ENCODE data around the gene KRTAP9-1.
"Not testable (repeated sequence)": the region's sequence is repeated elsewhere in the genome, so short reads cannot be mapped to it uniquely, and the experiment has no call there.

KRTAP9-1 gene

GRCh38 chr17:41189837-41190318 lies at the start of gene KRTAP9-1:
Gene KRTAP9-1 (plus strand): TSS chr17:41189887. CDS start chr17:41189887, 0 bp downstream.
- DNase-seq (ENCODE audit: low read depth) = not testable (repeated sequence)

GRCh38 chr17:41140360-41141131 lies 49.1 kb upstream of the KRTAP9-1 start, which contains the start of gene KRTAP4-6:
Gene KRTAP4-6 (minus strand): TSS chr17:41140544. CDS start chr17:41140487, 57 bp downstream.
- DNase-seq (ENCODE audit: low read depth) = peak; percentile 49

GRCh38 chr17:41141361-41141760 lies 48.3 kb upstream of the KRTAP9-1 start:
- no peak for DNase-seq (ENCODE audit: low read depth)

- no peak for DNase-seq (ENCODE audit: low read depth)
These were observed 44.8 kb upstream of the KRTAP9-1 start for GRCh38 chr17:41144846-41145245.

GRCh38 chr17:41145261-41145660 lies 44.4 kb upstream of the KRTAP9-1 start:
- DNase-seq (ENCODE audit: low read depth) = no peak

- DNase-seq (ENCODE audit: low read depth) = no peak
These were observed 42.0 kb upstream of the KRTAP9-1 start for GRCh38 chr17:41147531-41148204.

- DNase-seq (ENCODE audit: low read depth) = not testable (repeated sequence)
These were observed 40.6 kb upstream of the KRTAP9-1 start for GRCh38 chr17:41148971-41149651.

GRCh38 chr17:41149652-41149985 lies 40.1 kb upstream of the KRTAP9-1 start, which contains the start of gene KRTAP4-5:
Gene KRTAP4-5 (minus strand): TSS chr17:41149825. CDS start chr17:41149767, 58 bp downstream.
- DNase-seq (ENCODE audit: low read depth) = no peak

- DNase-seq (ENCODE audit: low read depth) = no peak
These were observed 39.7 kb upstream of the KRTAP9-1 start for GRCh38 chr17:41150026-41150425.

GRCh38 chr17:41151525-41151924 lies 38.2 kb upstream of the KRTAP9-1 start:
- DNase-seq (ENCODE audit: low read depth) = no peak

- no peak for DNase-seq (ENCODE audit: low read depth)
These were observed 35.8 kb upstream of the KRTAP9-1 start for GRCh38 chr17:41153856-41154255.

- DNase-seq (ENCODE audit: low read depth) = not testable (repeated sequence)
These were observed 29.5 kb upstream of the KRTAP9-1 start for GRCh38 chr17:41160190-41160589.

- DNase-seq (ENCODE audit: low read depth) = no peak
These were observed 29.0 kb upstream of the KRTAP9-1 start, which contains the start of gene KRTAP4-4 for GRCh38 chr17:41160648-41161047. Gene KRTAP4-4 (minus strand): TSS chr17:41160748. CDS start chr17:41160691, 57 bp downstream.

- DNase-seq (ENCODE audit: low read depth) = no peak
These were observed 25.9 kb upstream of the KRTAP9-1 start for GRCh38 chr17:41163828-41164227.

GRCh38 chr17:41167561-41167960 lies 22.1 kb upstream of the KRTAP9-1 start:
- DNase-seq (ENCODE audit: low read depth) = no peak

- DNase-seq (ENCODE audit: low read depth) = no peak
These were observed 21.6 kb upstream of the KRTAP9-1 start, which contains the start of gene KRTAP4-3 for GRCh38 chr17:41168121-41168520. Gene KRTAP4-3 (minus strand): TSS chr17:41168221. CDS start chr17:41168172, 49 bp downstream.

- no peak for DNase-seq (ENCODE audit: low read depth)
These were observed 17.8 kb upstream of the KRTAP9-1 start for GRCh38 chr17:41171886-41172285.

GRCh38 chr17:41176744-41177387 lies 12.8 kb upstream of the KRTAP9-1 start:
- DNase-seq (ENCODE audit: low read depth) = no peak

- DNase-seq (ENCODE audit: low read depth) = no peak
These were observed 11.9 kb upstream of the KRTAP9-1 start, which contains the start of gene KRTAP4-2 for GRCh38 chr17:41177727-41178271. Gene KRTAP4-2 (minus strand): TSS chr17:41178221. CDS start chr17:41178164, 57 bp downstream.

- peak; percentile 70 for DNase-seq (ENCODE audit: low read depth)
These were observed 11.3 kb upstream of the KRTAP9-1 start for GRCh38 chr17:41178341-41178740.

Data from stromal cell of bone marrow (primary cell).